HEK293T (cell line): Measurements from ENCODE around the gene TBX20.

ENCODE experiments used
- CTCF ChIA-PET: fragments of 350-600 bp; formaldehyde crosslinking; extraction: SDS; loops from one replicate; lab custom pipeline; 2021; ENCODE audit warnings: antibody characterized with exemption, inconsistent platforms; lab: Yijun Ruan, JAX
- POLR2A ChIA-PET: fragments of 350-600 bp; formaldehyde crosslinking; extraction: SDS; loops from one replicate; lab custom pipeline; 2020; ENCODE audit warnings: antibody characterized with exemption, inconsistent platforms; lab: Yijun Ruan, JAX
- DNase-seq: peaks from one replicate; pipeline ENCODE4 v3.0.0; 2012; ENCODE audit warnings: mixed read lengths; ENCODE audit errors: extremely low spot score
- ARNT ChIP-seq: fragments of 450-650 bp; IDR thresholded peaks from 2 replicates; pipeline ENCODE4 v1.6.1; 2017; ENCODE audit warnings: mild to moderate bottlenecking
- BHLHE40 ChIP-seq: fragments of 450-650 bp; IDR thresholded peaks from 2 replicates; pipeline ENCODE4 v1.6.1; 2016; ENCODE audit warnings: mild to moderate bottlenecking, moderate library complexity, borderline replicate concordance
- CTBP1 ChIP-seq: fragments of 450-650 bp; IDR thresholded peaks from 2 replicates; pipeline ENCODE4 v1.6.1; 2016; ENCODE audit warnings: borderline replicate concordance
- ELF4 ChIP-seq: fragments of 450-650 bp; IDR thresholded peaks from 2 replicates; pipeline ENCODE4 v1.6.1; 2017; ENCODE audit warnings: antibody characterized with exemption
- FOXA1 ChIP-seq: fragments of 450-650 bp; IDR thresholded peaks from 2 replicates; pipeline ENCODE4 v1.6.1; 2016; ENCODE audit warnings: mild to moderate bottlenecking
- FOXK2 ChIP-seq: fragments of 450-650 bp; IDR thresholded peaks from 2 replicates; pipeline ENCODE4 v1.6.1; 2016; ENCODE audit warnings: mild to moderate bottlenecking
- FOXM1 ChIP-seq: fragments of 450-650 bp; IDR thresholded peaks from 2 replicates; pipeline ENCODE4 v1.6.1; 2017; ENCODE audit warnings: mild to moderate bottlenecking, borderline replicate concordance
- HDGF ChIP-seq: fragments of 450-650 bp; IDR thresholded peaks from 2 replicates; pipeline ENCODE4 v1.6.1; 2017; ENCODE audit warnings: antibody characterized with exemption, borderline replicate concordance
- L3MBTL2 ChIP-seq: fragments of 450-650 bp; conservative IDR thresholded peaks from 2 replicates; pipeline ENCODE4 v1.6.1; 2016; ENCODE audit warnings: mild to moderate bottlenecking
- LEF1 ChIP-seq: fragments of 450-650 bp; IDR thresholded peaks from 2 replicates; pipeline ENCODE4 v1.6.1; 2017; ENCODE audit warnings: mild to moderate bottlenecking, borderline replicate concordance
- NFRKB ChIP-seq: fragments of 450-650 bp; IDR thresholded peaks from 2 replicates; pipeline ENCODE4 v1.6.1; 2016; ENCODE audit warnings: mild to moderate bottlenecking, moderate library complexity
- SP1 ChIP-seq: fragments of 450-650 bp; IDR thresholded peaks from 2 replicates; pipeline ENCODE4 v1.6.1; 2017
- SUZ12 ChIP-seq: fragments of 450-650 bp; IDR thresholded peaks from 2 replicates; pipeline ENCODE4 v1.6.1; 2016; ENCODE audit warnings: mild to moderate bottlenecking
- TARDBP ChIP-seq: fragments of 450-650 bp; IDR thresholded peaks from 2 replicates; pipeline ENCODE4 v1.6.1; 2016
- ZNF384 ChIP-seq: fragments of 450-650 bp; IDR thresholded peaks from 2 replicates; pipeline ENCODE4 v1.6.1; 2016
- TF ChIP-seq, protein P1 (sequence below): fragments of 450-650 bp; IDR thresholded peaks from 2 replicates; pipeline ENCODE4 v1.6.1; 2016

Gene TBX20

DNA sequence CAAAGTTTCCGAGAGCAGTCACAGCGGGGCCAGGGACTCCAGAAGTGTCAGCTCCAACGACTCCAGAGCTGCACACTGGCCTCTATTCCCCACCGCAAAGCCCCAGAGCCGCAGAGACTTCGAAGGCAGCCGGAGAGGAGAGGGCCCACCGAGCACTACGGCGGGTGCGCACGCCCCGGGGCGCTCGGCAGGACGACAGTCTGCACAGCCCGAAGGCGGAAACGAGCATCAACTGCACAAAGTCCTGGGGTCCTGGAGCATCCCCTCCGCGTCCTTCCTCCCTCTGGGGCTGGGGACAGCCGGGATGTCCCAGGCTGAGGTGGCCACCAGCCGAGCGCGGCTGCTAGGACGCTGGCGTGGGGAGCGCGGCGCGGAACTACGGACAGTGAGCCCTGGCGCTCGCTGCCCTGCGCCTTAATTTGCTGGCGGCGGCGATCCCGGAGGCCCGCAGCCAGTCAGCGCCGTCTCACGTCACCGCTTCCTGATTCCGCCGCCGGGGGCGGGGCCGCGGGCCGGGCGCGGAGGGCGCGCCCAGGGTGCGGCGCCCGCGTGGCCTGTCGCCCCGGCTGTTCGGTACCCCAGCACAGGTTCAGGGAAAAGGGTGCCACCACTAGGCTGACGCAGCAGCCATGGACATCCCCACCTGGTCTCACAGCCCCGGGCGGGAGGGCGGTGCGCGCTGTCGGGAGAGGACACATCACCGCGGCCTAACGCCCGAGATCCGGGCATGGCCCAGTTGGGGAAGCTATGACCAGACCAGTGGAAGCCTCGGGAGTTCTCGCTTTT lies at the start of gene TBX20:
Gene TBX20, minus strand, starts transcription at position 391 of the 786 bp plus-strand sequence. CDS start 480 bp downstream, outside the sequence.
- CTCF ChIA-PET: no interaction called here
- peak; percentile 86 for DNase-seq
- POLR2A ChIA-PET: interaction anchor here (0.6 kb wide), 1 partner anchor 26 kb away, joined by 3 read pairs; no protein-coding TSS in a partner anchor
- TF ChIP-seq CTBP1 (no peak), ELF4 (peak; percentile 59), L3MBTL2 (peak; percentile 94)

GRCh38 chr7:35289376-35289775 lies 35.5 kb upstream of the TBX20 start:
- no peak for DNase-seq
- ChIA-PET POLR2A (no interaction called here), CTCF (no interaction called here)
- TF ChIP-seq FOXA1 (no peak), ARNT (no peak), FOXM1 (no peak), SUZ12 (no peak), NFRKB (no peak), SP1 (no peak), L3MBTL2 (no peak), LEF1 (no peak), CTBP1 (no peak), FOXK2 (no peak), TARDBP (no peak), ZNF384 (no peak), HDGF (no peak), ELF4 (no peak), BHLHE40 (no peak)
- TF ChIP-seq, protein P1, sequence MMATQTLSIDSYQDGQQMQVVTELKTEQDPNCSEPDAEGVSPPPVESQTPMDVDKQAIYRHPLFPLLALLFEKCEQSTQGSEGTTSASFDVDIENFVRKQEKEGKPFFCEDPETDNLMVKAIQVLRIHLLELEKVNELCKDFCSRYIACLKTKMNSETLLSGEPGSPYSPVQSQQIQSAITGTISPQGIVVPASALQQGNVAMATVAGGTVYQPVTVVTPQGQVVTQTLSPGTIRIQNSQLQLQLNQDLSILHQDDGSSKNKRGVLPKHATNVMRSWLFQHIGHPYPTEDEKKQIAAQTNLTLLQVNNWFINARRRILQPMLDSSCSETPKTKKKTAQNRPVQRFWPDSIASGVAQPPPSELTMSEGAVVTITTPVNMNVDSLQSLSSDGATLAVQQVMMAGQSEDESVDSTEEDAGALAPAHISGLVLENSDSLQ: no peak

DNA sequence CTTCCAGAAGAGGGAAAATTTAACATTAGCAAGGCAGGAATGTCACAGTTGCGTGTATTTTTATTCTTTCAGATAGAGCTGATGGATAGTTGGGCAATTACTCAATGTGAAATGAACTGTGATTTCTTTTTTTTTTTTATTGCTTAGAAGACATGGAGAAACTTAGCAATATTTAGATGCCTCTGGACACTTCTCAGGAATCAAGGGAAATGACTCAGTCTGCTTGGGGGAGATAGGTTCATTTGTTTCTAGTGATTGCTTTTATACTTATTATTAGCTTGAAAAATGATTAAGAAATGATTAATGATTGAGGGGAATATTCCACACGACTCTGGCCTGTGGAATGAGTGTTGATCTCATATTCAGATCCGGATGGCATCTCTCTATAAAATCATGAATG lies 33.1 kb upstream of the TBX20 start:
- CTCF ChIA-PET: no interaction called here
- POLR2A ChIA-PET: no interaction called here

GRCh38 chr7:35286422-35286821 lies 32.5 kb upstream of the TBX20 start:
- POLR2A ChIA-PET: no interaction called here
- DNase-seq: no peak
- CTCF ChIA-PET: no interaction called here
- TF ChIP-seq SUZ12: no peak
- TF ChIP-seq BHLHE40: no peak
- no peak for TF ChIP-seq L3MBTL2
- TF ChIP-seq FOXK2: no peak
- no peak for TF ChIP-seq TARDBP
- TF ChIP-seq LEF1: no peak
- TF ChIP-seq HDGF: no peak
- no peak for TF ChIP-seq FOXM1
- no peak for TF ChIP-seq ARNT
- TF ChIP-seq, protein P1: no peak
- no peak for TF ChIP-seq FOXA1
- no peak for TF ChIP-seq ELF4
- TF ChIP-seq ZNF384: no peak
- no peak for TF ChIP-seq SP1
- no peak for TF ChIP-seq NFRKB
- no peak for TF ChIP-seq CTBP1

More for the DNA sequence above, 33.1 kb upstream of the TBX20 start:
- no peak for DNase-seq
- TF ChIP-seq BHLHE40 (no peak), FOXA1 (no peak), L3MBTL2 (no peak), SP1 (no peak), SUZ12 (no peak), HDGF (no peak), FOXK2 (no peak), ARNT (no peak), TARDBP (no peak), ELF4 (no peak), LEF1 (no peak), ZNF384 (no peak)
- TF ChIP-seq, protein P1: no peak

DNA sequence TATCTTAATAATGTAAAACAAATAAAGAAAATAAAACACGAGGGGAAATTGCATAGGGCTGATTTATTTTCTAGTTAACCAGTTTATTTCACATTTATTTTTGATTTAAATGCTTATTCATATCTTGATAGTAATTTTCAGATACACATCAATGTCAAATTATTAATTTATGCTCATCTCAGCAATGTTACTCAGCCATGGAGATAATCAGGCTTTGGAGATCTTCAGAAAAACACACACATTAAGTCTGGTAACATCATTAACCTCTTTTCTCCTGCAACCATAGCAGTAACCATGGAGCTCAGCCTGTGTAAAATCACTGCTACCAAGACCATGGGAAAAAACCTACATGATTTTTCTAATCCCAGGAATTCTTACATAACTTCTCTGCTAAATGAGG lies 31.9 kb upstream of the TBX20 start:
- no peak for DNase-seq
- ChIA-PET POLR2A (no interaction called here), CTCF (no interaction called here)
- TF ChIP-seq SP1: no peak
- TF ChIP-seq ARNT: no peak
- TF ChIP-seq HDGF: no peak
- no peak for TF ChIP-seq SUZ12
- TF ChIP-seq, protein P1: no peak
- TF ChIP-seq LEF1: no peak
- no peak for TF ChIP-seq ZNF384
- no peak for TF ChIP-seq FOXA1
